SK-N-SH (cell line): ENCODE data around the gene SPOCK1. TPM values are rescaled to one million over a fixed set of nuclear protein-coding genes. Genes with fewer than 3 reads are reported as not detected.

Experiments used
- CTCF ChIA-PET: fragments of 300-600, 350-600 bp; formaldehyde crosslinking; extraction: SDS; loops from one replicate; lab custom pipeline; 2021; lab: Yijun Ruan, JAX
- POLR2A ChIA-PET: fragments of 350-600 bp; sonication (Branson Sonifier 250); formaldehyde crosslinking; extraction: SDS; loops from one replicate; lab custom pipeline; 2020; ENCODE audit warnings: antibody characterized with exemption, inconsistent platforms; lab: Yijun Ruan, JAX
- DNase-seq: peaks from one replicate; pipeline ENCODE4 v3.0.0; 2012
- H2AFZ ChIP-seq: fragments of 200-600 bp; sonication (generic); 2 replicates; pipeline ENCODE4 v1.8.1; 2016; ENCODE audit warnings: antibody characterized with exemption, mild to moderate bottlenecking, low read depth
- H3F3A ChIP-seq: fragments of 200-600 bp; sonication (generic); replicated peaks from 2 replicates; pipeline ENCODE3; 2016; ENCODE audit warnings: antibody characterized with exemption, mild to moderate bottlenecking; ENCODE audit not compliant: insufficient read depth
- H3K27ac ChIP-seq, 2 experiments: fragments of 200-500 bp in 1 of 2; fragments of 200-600 bp in 1 of 2; sonication (Bioruptor generic) in 1 of 2; sonication (generic), shearing (Covaris generic) in 1 of 2; 2 replicates each; pipeline versions ENCODE4 v1.5.1 to v1.6.1; 2014 to 2016; ENCODE audit warnings: low read depth in 2 of 2, inconsistent platforms in 1 of 2, low read length in 1 of 2, mild to moderate bottlenecking in 1 of 2, mixed read lengths in 1 of 2
- H3K27me3 ChIP-seq: fragments of 200-600 bp; sonication (generic), shearing (Covaris generic); 2 replicates; pipeline ENCODE4 v1.6.1; 2016; ENCODE audit warnings: mixed run types; ENCODE audit not compliant: insufficient read depth
- H3K36me3 ChIP-seq, 2 experiments: fragments of 200-500 bp in 1 of 2; fragments of 200-600 bp in 1 of 2; sonication (Bioruptor generic) in 1 of 2; sonication (generic) in 1 of 2; replicated peaks in 1 of 2; 2 replicates each; pipeline versions ENCODE3 to v1.5.1; 2014 to 2016; ENCODE audit warnings: low read length in 1 of 2, mild to moderate bottlenecking in 1 of 2; ENCODE audit not compliant: insufficient read depth in 2 of 2, control insufficient read depth in 1 of 2
- H3K4me1 ChIP-seq, 2 experiments: fragments of 200-500 bp in 1 of 2; fragments of 200-600 bp in 1 of 2; sonication (Bioruptor generic) in 1 of 2; sonication (generic), shearing (Covaris generic) in 1 of 2; 2 replicates each; pipeline versions ENCODE4 v1.5.1 to v1.6.1; 2014 to 2016; ENCODE audit warnings: low read depth in 1 of 2, low read length in 1 of 2, mixed run types in 1 of 2; ENCODE audit not compliant: insufficient read depth in 2 of 2, control insufficient read depth in 1 of 2
- H3K4me2 ChIP-seq: fragments of 200-600 bp; sonication (generic), shearing (Covaris generic); 2 replicates; pipeline ENCODE4 v1.6.1; 2017; ENCODE audit warnings: mixed run types
- H3K4me3 ChIP-seq, 2 experiments: fragments of 200-500 bp in 1 of 2; fragments of 200-600 bp in 1 of 2; sonication (Bioruptor generic) in 1 of 2; sonication (generic), shearing (Covaris generic) in 1 of 2; 2 replicates each; pipeline versions ENCODE4 v1.5.1 to v1.8.1; 2014 to 2016; ENCODE audit warnings: low read depth in 2 of 2, inconsistent platforms in 1 of 2, low read length in 1 of 2, mild to moderate bottlenecking in 1 of 2, mixed read lengths in 1 of 2, moderate library complexity in 1 of 2
- H3K79me2 ChIP-seq: fragments of 200-600 bp; sonication (generic); 2 replicates; pipeline ENCODE4 v1.8.1; 2017; ENCODE audit warnings: mild to moderate bottlenecking; ENCODE audit not compliant: insufficient read depth
- H3K9ac ChIP-seq: fragments of 200-600 bp; sonication (generic); 2 replicates; pipeline ENCODE4 v1.6.1; 2017; ENCODE audit warnings: mixed run types
- H3K9me2 ChIP-seq: fragments of 200-600 bp; sonication (generic); 2 replicates; pipeline ENCODE4 v1.6.1; 2017; ENCODE audit warnings: mixed run types
- H3K9me3 ChIP-seq: fragments of 200-600 bp; sonication (generic); 2 replicates; pipeline ENCODE4 v1.6.1; 2017; ENCODE audit warnings: mixed run types, mild to moderate bottlenecking, moderate library complexity
- H4K20me1 ChIP-seq: fragments of 200-600 bp; sonication (generic); 2 replicates; pipeline ENCODE4 v1.6.1; 2017; ENCODE audit warnings: mild to moderate bottlenecking, mixed run types; ENCODE audit not compliant: insufficient read depth
- CHD2 ChIP-seq: fragments of 150-350 bp; IDR thresholded peaks from 2 replicates; pipeline ENCODE4 v1.6.1; 2018; ENCODE audit warnings: low read length; ENCODE audit not compliant: partially characterized antibody
- EP300 ChIP-seq, 2 experiments: IDR thresholded peaks; 2 replicates each; pipeline versions ENCODE4 v1.4.0 to v1.6.1; 2012; ENCODE audit warnings: borderline replicate concordance in 1 of 2, low read depth in 1 of 2, low read length in 1 of 2
- EZH2phosphoT487 ChIP-seq: fragments of 200-600 bp; sonication (generic); IDR thresholded peaks from 2 replicates; pipeline ENCODE4 v1.6.1; 2017; ENCODE audit warnings: low read depth, mixed run types, mild to moderate bottlenecking, antibody characterized with exemption, moderate library complexity, borderline replicate concordance
- FOSL2 ChIP-seq: IDR thresholded peaks from 2 replicates; pipeline ENCODE4 v1.4.0; 2012; ENCODE audit warnings: low read depth, mild to moderate bottlenecking, moderate library complexity, borderline replicate concordance
- FOXJ3 ChIP-seq: sonication (generic); formaldehyde crosslinking; IDR thresholded peaks from 2 replicates; pipeline ENCODE4 v1.5.1; 2020; ENCODE audit warnings: mild to moderate bottlenecking, missing genetic modification reagents
- GABPA ChIP-seq: IDR thresholded peaks from 2 replicates; pipeline ENCODE4 v1.4.0; 2012; ENCODE audit warnings: low read depth, mild to moderate bottlenecking
- JUND ChIP-seq: IDR thresholded peaks from 2 replicates; pipeline ENCODE4 v1.4.0; 2012
- MXI1 ChIP-seq: IDR thresholded peaks from 2 replicates; pipeline ENCODE4 v1.6.1; 2012; ENCODE audit warnings: mild to moderate bottlenecking, low read depth, low read length, improper control_type of control experiment
- NFIC ChIP-seq: IDR thresholded peaks from 2 replicates; pipeline ENCODE4 v1.4.0; 2012; ENCODE audit warnings: borderline replicate concordance
- NRF1 ChIP-seq: IDR thresholded peaks from 2 replicates; pipeline ENCODE4 v1.6.1; 2012; ENCODE audit warnings: low read depth, mild to moderate bottlenecking, low read length
- RCOR1 ChIP-seq: fragments of 150-350 bp; IDR thresholded peaks from 2 replicates; pipeline ENCODE4 v1.6.1; 2017; ENCODE audit warnings: antibody characterized with exemption, low read length
- RFX5 ChIP-seq: IDR thresholded peaks from 2 replicates; pipeline ENCODE4 v1.6.1; 2012; ENCODE audit warnings: mild to moderate bottlenecking, improper control_type of control experiment, low read length
- RXRA ChIP-seq: IDR thresholded peaks from 2 replicates; pipeline ENCODE4 v1.4.0; 2012; ENCODE audit warnings: low read depth, mild to moderate bottlenecking, borderline replicate concordance
- SMC3 ChIP-seq: IDR thresholded peaks from 2 replicates; pipeline ENCODE4 v1.6.1; 2012; ENCODE audit warnings: low read depth, low read length, improper control_type of control experiment
- TAF1 ChIP-seq: IDR thresholded peaks from 2 replicates; pipeline ENCODE4 v1.6.1; 2012; ENCODE audit warnings: low read depth, mild to moderate bottlenecking, low read length, moderate library complexity, borderline replicate concordance
- TEAD4 ChIP-seq: IDR thresholded peaks from 2 replicates; pipeline ENCODE4 v1.4.0; 2012; ENCODE audit warnings: mild to moderate bottlenecking, borderline replicate concordance; ENCODE audit not compliant: insufficient read depth
- YY1 ChIP-seq: IDR thresholded peaks from 2 replicates; pipeline ENCODE4 v1.4.0; 2012; ENCODE audit warnings: low read depth, mild to moderate bottlenecking
- WGBS: methylation state at CpG from one replicate; pipeline ENCODE4 v1.1.6; 2017; ENCODE audit warnings: low lambda C conversion rate; 5-methylcytosine and 5-hydroxymethylcytosine counted together
- polyA plus RNA-seq, 3 experiments: library from polyadenylated mRNA; depleted of rRNA; stranded (reverse); fragments of >200 nt; gene quantifications; 2 replicates each; pipeline ENCODE4 v1.2.3, GENCODE V29; 2012
- TF ChIP-seq, protein P1 (sequence below): IDR thresholded peaks from 2 replicates; pipeline ENCODE4 v1.4.0; 2012; ENCODE audit warnings: low read depth, borderline replicate concordance
- TF ChIP-seq, protein P2 (sequence below): IDR thresholded peaks from 2 replicates; pipeline ENCODE4; 2012
- TF ChIP-seq, protein P3 (sequence below): fragments of 150-350 bp; IDR thresholded peaks from 2 replicates; pipeline ENCODE4 v1.6.1; 2016; ENCODE audit warnings: mild to moderate bottlenecking, low read depth, low read length
- TF ChIP-seq, protein P4 (sequence below): IDR thresholded peaks from 2 replicates; pipeline ENCODE4 v1.6.1; 2012; ENCODE audit warnings: mild to moderate bottlenecking, low read depth, low read length, moderate library complexity

Gene SPOCK1
- polyA plus RNA-seq, 1 of the 3 experiments (the other 2 are of a cell fraction) = 11.3 TPM

DNA sequence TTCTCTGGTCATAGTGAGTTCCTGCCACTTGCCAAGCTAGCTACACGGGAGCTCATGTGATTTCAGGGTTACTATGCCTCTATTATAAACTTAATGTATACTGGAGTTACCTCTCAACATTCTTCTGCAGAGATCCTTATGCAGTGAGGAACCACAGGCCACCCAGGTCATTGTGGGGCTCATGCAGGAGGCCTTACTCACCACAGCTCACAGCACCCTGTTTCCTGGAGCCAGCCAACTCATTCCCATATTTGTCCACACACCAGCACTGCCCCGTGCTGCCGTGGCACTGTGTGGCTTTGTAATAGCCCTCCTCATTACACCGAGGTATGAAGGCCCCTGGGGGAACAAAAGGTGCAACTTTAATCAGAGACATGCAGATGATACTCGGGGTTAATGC, 520.0 kb downstream of the SPOCK1 start:
- no peak for TF ChIP-seq TEAD4
- Histone ChIP-seq H3K9me2 (no peaks in the 10 kb centered on the region), H3K79me2 (no peaks in the 10 kb centered on the region), H3K9me3 (no peaks in the 10 kb centered on the region), H4K20me1 (no peaks in the 10 kb centered on the region), H3K9ac (no peak overlapping the region), H3K4me3 (no peak overlapping the region), H3K36me3 (peaks cover 0 to 31% of the 10 kb centered on the region in 2 experiments), H2AFZ (no peak overlapping the region), H3K27me3 (no peaks in the 10 kb centered on the region), H3K27ac (no peak overlapping the region), H3K4me2 (no peak overlapping the region), H3F3A (no peaks in the 10 kb centered on the region), H3K4me1 (no peaks in the 10 kb centered on the region)
- ChIA-PET CTCF (no interaction called here), POLR2A (no interaction called here)
- 44% methylated on average over 5 of the region's 5 CpGs for WGBS
- DNase-seq = no peak

DNA sequence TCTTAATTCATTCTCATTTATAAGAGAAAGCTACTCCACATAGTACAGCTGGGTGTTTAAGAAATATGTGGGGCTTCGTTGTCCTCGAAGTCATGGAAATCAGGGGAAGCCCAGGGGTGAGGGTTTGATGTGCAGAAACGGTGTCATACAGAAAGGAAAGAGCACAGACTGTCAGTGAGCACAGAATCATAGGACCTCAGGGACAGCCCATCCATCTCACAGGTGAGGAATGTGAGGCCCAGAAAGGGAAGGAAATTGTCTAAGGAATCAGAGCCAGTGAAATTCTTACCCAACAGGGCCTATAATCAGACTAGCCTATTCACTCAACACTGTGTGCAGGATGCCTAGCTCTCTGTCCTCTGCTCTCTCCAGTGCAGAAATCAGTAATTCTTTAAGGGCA, 535.6 kb downstream of the SPOCK1 start:
- WGBS = 26% methylated on average over 3 of the region's 3 CpGs
- no peaks in the 10 kb centered on the region for H3K4me1 ChIP-seq
- CTCF ChIA-PET = no interaction called here
- H4K20me1 ChIP-seq = no peaks in the 10 kb centered on the region
- H3K27me3 ChIP-seq = no peaks in the 10 kb centered on the region
- no peaks in the 10 kb centered on the region for H3F3A ChIP-seq
- no peaks in the 10 kb centered on the region for H3K36me3 ChIP-seq
- H3K9me2 ChIP-seq = 0 out of 2 replicates have a peak, but pooled peaks cover 4% of the 10 kb centered on the region
- POLR2A ChIA-PET = no interaction called here
- no peak for TF ChIP-seq FOXJ3 (CRISPR knock-in tag)
- no peak for TF ChIP-seq JUND
- no peak for TF ChIP-seq GABPA
- no peak for TF ChIP-seq RXRA
- TF ChIP-seq RCOR1 = no peak
- no peak for TF ChIP-seq TAF1
- no peak for TF ChIP-seq YY1
- no peak for TF ChIP-seq EZH2phosphoT487
- TF ChIP-seq EP300 (IDR thresholded peaks at IDR 0.05; ENCODE audit: borderline replicate concordance in 1 of 2, low read depth in 1 of 2, low read length in 1 of 2) = no peak
- TF ChIP-seq, protein P1, sequence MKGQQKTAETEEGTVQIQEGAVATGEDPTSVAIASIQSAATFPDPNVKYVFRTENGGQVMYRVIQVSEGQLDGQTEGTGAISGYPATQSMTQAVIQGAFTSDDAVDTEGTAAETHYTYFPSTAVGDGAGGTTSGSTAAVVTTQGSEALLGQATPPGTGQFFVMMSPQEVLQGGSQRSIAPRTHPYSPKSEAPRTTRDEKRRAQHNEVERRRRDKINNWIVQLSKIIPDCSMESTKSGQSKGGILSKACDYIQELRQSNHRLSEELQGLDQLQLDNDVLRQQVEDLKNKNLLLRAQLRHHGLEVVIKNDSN = no peak
- no peak for TF ChIP-seq CHD2
- TF ChIP-seq NRF1 = no peak
- TF ChIP-seq RFX5 = no peak
- TF ChIP-seq, protein P2, sequence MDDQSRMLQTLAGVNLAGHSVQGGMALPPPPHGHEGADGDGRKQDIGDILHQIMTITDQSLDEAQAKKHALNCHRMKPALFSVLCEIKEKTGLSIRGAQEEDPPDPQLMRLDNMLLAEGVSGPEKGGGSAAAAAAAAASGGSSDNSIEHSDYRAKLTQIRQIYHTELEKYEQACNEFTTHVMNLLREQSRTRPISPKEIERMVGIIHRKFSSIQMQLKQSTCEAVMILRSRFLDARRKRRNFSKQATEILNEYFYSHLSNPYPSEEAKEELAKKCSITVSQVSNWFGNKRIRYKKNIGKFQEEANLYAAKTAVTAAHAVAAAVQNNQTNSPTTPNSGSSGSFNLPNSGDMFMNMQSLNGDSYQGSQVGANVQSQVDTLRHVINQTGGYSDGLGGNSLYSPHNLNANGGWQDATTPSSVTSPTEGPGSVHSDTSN = no peak
- no peak for TF ChIP-seq FOSL2
- TF ChIP-seq, protein P3, sequence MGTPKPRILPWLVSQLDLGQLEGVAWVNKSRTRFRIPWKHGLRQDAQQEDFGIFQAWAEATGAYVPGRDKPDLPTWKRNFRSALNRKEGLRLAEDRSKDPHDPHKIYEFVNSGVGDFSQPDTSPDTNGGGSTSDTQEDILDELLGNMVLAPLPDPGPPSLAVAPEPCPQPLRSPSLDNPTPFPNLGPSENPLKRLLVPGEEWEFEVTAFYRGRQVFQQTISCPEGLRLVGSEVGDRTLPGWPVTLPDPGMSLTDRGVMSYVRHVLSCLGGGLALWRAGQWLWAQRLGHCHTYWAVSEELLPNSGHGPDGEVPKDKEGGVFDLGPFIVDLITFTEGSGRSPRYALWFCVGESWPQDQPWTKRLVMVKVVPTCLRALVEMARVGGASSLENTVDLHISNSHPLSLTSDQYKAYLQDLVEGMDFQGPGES = no peak
- TF ChIP-seq SMC3 = no peak
- TF ChIP-seq NFIC = no peak
- TF ChIP-seq, protein P4, sequence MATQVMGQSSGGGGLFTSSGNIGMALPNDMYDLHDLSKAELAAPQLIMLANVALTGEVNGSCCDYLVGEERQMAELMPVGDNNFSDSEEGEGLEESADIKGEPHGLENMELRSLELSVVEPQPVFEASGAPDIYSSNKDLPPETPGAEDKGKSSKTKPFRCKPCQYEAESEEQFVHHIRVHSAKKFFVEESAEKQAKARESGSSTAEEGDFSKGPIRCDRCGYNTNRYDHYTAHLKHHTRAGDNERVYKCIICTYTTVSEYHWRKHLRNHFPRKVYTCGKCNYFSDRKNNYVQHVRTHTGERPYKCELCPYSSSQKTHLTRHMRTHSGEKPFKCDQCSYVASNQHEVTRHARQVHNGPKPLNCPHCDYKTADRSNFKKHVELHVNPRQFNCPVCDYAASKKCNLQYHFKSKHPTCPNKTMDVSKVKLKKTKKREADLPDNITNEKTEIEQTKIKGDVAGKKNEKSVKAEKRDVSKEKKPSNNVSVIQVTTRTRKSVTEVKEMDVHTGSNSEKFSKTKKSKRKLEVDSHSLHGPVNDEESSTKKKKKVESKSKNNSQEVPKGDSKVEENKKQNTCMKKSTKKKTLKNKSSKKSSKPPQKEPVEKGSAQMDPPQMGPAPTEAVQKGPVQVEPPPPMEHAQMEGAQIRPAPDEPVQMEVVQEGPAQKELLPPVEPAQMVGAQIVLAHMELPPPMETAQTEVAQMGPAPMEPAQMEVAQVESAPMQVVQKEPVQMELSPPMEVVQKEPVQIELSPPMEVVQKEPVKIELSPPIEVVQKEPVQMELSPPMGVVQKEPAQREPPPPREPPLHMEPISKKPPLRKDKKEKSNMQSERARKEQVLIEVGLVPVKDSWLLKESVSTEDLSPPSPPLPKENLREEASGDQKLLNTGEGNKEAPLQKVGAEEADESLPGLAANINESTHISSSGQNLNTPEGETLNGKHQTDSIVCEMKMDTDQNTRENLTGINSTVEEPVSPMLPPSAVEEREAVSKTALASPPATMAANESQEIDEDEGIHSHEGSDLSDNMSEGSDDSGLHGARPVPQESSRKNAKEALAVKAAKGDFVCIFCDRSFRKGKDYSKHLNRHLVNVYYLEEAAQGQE = no peak
- no peak for TF ChIP-seq MXI1
- no peak for DNase-seq
- H3K4me2 ChIP-seq = no peak overlapping the region
- H3K27ac ChIP-seq = no peak overlapping the region
- no peak overlapping the region for H3K4me3 ChIP-seq
- peaks cover 10% of the 10 kb centered on the region; the same call in 1 of the 2 replicates for H3K9me3 ChIP-seq
- H3K9ac ChIP-seq = no peak overlapping the region
- no peaks in the 10 kb centered on the region for H3K79me2 ChIP-seq
- no peak overlapping the region for H2AFZ ChIP-seq
